H1 (cell line): ENCODE data around the gene SRPRA. TPM values are rescaled to one million over a fixed set of nuclear protein-coding genes. Genes with fewer than 3 reads are reported as not detected.
A peak's percentile ranks its signal among the peaks of the same experiment; 100 is the strongest.

Experiments
- CTCF ChIA-PET: fragments of 300-600 bp; sonication (Branson Sonifier 250); formaldehyde crosslinking; loops from one replicate; lab custom pipeline; 2021; ENCODE audit not compliant: partially characterized antibody; lab: Charles Lee
- POLR2A ChIA-PET: fragments of 300-600 bp; sonication (Branson Sonifier 250); formaldehyde crosslinking; loops from one replicate; lab custom pipeline; 2021; ENCODE audit warnings: inconsistent platforms; ENCODE audit not compliant: partially characterized antibody; lab: Charles Lee
- DNase-seq, 2 experiments: peaks; one replicate each; pipeline versions ENCODE4 v3.0.0 to v3.0.0-alpha.2; 2010 to 2022; ENCODE audit warnings: low spot score in 2 of 2, low read depth in 1 of 2, mixed read lengths in 1 of 2
- FAIRE-seq: peaks from 2 replicates; lab custom pipeline; 2011; peaks lifted over from hg19 to GRCh38; lab: Jason Lieb, UNC
- H2AFZ ChIP-seq: 2 replicates; pipeline ENCODE4 v1.8.1; 2012; ENCODE audit warnings: low read length, inconsistent platforms
- H2AK5ac ChIP-seq: 2 replicates; pipeline ENCODE4 v1.6.1; 2013; ENCODE audit warnings: low read depth, low read length
- H2BK120ac ChIP-seq: replicated peaks from 2 replicates; pipeline ENCODE3; 2013; ENCODE audit warnings: low read depth, low read length, inconsistent platforms
- H2BK12ac ChIP-seq: 2 replicates; pipeline ENCODE4 v1.6.1; 2013; ENCODE audit warnings: low read depth, low read length
- H2BK15ac ChIP-seq: 2 replicates; pipeline ENCODE4 v1.6.1; 2013; ENCODE audit warnings: low read length
- H2BK20ac ChIP-seq: 2 replicates; pipeline ENCODE4 v1.6.1; 2013; ENCODE audit warnings: low read length
- H2BK5ac ChIP-seq: 2 replicates; pipeline ENCODE4 v1.6.1; 2013; ENCODE audit warnings: low read depth, low read length
- H3K14ac ChIP-seq: 2 replicates; pipeline ENCODE4 v1.6.1; 2013; ENCODE audit warnings: inconsistent platforms; ENCODE audit not compliant: insufficient read length
- H3K18ac ChIP-seq: 2 replicates; pipeline ENCODE4 v1.6.1; 2013; ENCODE audit warnings: low read length; ENCODE audit errors: extremely low read depth
- H3K23ac ChIP-seq: 2 replicates; pipeline ENCODE4 v1.6.1; 2013; ENCODE audit warnings: inconsistent platforms; ENCODE audit not compliant: insufficient read length
- H3K23me2 ChIP-seq: 2 replicates; pipeline ENCODE4 v1.6.1; 2013; ENCODE audit warnings: low read depth, low read length
- H3K27ac ChIP-seq: 2 replicates; pipeline ENCODE4 v1.6.1; 2011; ENCODE audit warnings: low read depth, low read length, inconsistent platforms
- H3K27me3 ChIP-seq, 4 experiments: replicated peaks in 1 of 4; 1 replicate in 1 of 4; 2 replicates in 3 of 4; pipeline versions ENCODE4 v1.6.1 to v1.8.1; 2011 to 2013; ENCODE audit warnings: low read length in 3 of 4, mild to moderate bottlenecking in 3 of 4, inconsistent platforms in 2 of 4, mixed read lengths in 2 of 4, moderate library complexity in 1 of 4; ENCODE audit not compliant: control insufficient read depth in 3 of 4, insufficient read depth in 3 of 4; ENCODE audit errors: extremely low read depth in 1 of 4
- H3K36me3 ChIP-seq, 4 experiments: 2 replicates each; pipeline versions ENCODE4 v1.6.1 to v1.8.1; 2011 to 2013; ENCODE audit warnings: mild to moderate bottlenecking in 4 of 4, low read length in 3 of 4, moderate library complexity in 2 of 4, control low read depth in 1 of 4, inconsistent platforms in 1 of 4; ENCODE audit not compliant: insufficient read depth in 4 of 4, control insufficient read depth in 2 of 4
- H3K4ac ChIP-seq: replicated peaks from 2 replicates; pipeline ENCODE3; 2013; ENCODE audit warnings: low read length, low read depth, mixed read lengths, inconsistent platforms; ENCODE audit not compliant: insufficient read length
- H3K4me1 ChIP-seq, 4 experiments: replicated peaks in 1 of 4; 1 replicate in 1 of 4; 2 replicates in 3 of 4; pipeline versions ENCODE4 v1.6.1 to v1.8.1; 2011 to 2013; ENCODE audit warnings: low read length in 3 of 4, inconsistent platforms in 2 of 4, mixed read lengths in 1 of 4; ENCODE audit not compliant: insufficient read depth in 4 of 4, control insufficient read depth in 3 of 4
- H3K4me2 ChIP-seq, 2 experiments: 2 replicates each; pipeline versions ENCODE4 v1.6.1 to v1.8.1; 2011 to 2013; ENCODE audit warnings: low read depth in 2 of 2, low read length in 2 of 2, control low read depth in 1 of 2, inconsistent platforms in 1 of 2, mild to moderate bottlenecking in 1 of 2; ENCODE audit not compliant: insufficient read depth in 1 of 2
- H3K4me3 ChIP-seq, 4 experiments: fragments of 200-600, 300-600 bp in 1 of 4; sonication (generic), shearing (Covaris generic), sonication (Bioruptor Twin) in 1 of 4; 2 replicates each; pipeline versions ENCODE4 v1.5.1 to v1.8.1; 2011 to 2016; ENCODE audit warnings: low read length in 4 of 4, low read depth in 3 of 4, control low read depth in 2 of 4, inconsistent platforms in 2 of 4, mild to moderate bottlenecking in 2 of 4, mixed read lengths in 1 of 4, moderate library complexity in 1 of 4; ENCODE audit not compliant: insufficient read depth in 2 of 4; ENCODE audit errors: extremely low read depth in 1 of 4
- H3K56ac ChIP-seq: replicated peaks from 2 replicates; pipeline ENCODE3; 2013; ENCODE audit warnings: low read depth, mild to moderate bottlenecking, mixed read lengths, low read length, inconsistent platforms; ENCODE audit not compliant: insufficient read length
- H3K79me1 ChIP-seq: 2 replicates; pipeline ENCODE4 v1.6.1; 2013; ENCODE audit warnings: low read depth, low read length, control low read depth
- H3K79me2 ChIP-seq, 2 experiments: 2 replicates each; pipeline versions ENCODE4 v1.6.1 to v1.8.1; 2012 to 2013; ENCODE audit warnings: low read length in 2 of 2, mild to moderate bottlenecking in 2 of 2, inconsistent platforms in 1 of 2; ENCODE audit not compliant: insufficient read depth in 2 of 2, control insufficient read depth in 1 of 2
- H3K9ac ChIP-seq, 4 experiments: replicated peaks in 1 of 4; 1 replicate in 1 of 4; 2 replicates in 3 of 4; pipeline versions ENCODE4 v1.6.1 to v1.8.1; 2011 to 2013; ENCODE audit warnings: low read depth in 3 of 4, low read length in 3 of 4, control low read depth in 2 of 4, mild to moderate bottlenecking in 2 of 4, moderate library complexity in 2 of 4, inconsistent platforms in 1 of 4; ENCODE audit errors: extremely low read depth in 1 of 4
- H3K9me3 ChIP-seq, 2 experiments: 2 replicates each; pipeline versions ENCODE4 v1.6.1 to v1.8.1; 2012 to 2013; ENCODE audit warnings: mild to moderate bottlenecking in 2 of 2, moderate library complexity in 2 of 2, control low read depth in 1 of 2, inconsistent platforms in 1 of 2, low read depth in 1 of 2, low read length in 1 of 2, mixed read lengths in 1 of 2; ENCODE audit not compliant: insufficient read depth in 2 of 2
- H4K20me1 ChIP-seq, 2 experiments: replicated peaks in 1 of 2; 2 replicates each; pipeline versions ENCODE3 to v1.8.1; 2011 to 2013; ENCODE audit warnings: inconsistent platforms in 2 of 2, low read length in 2 of 2, mild to moderate bottlenecking in 1 of 2; ENCODE audit not compliant: insufficient read depth in 2 of 2, control insufficient read depth in 1 of 2
- H4K5ac ChIP-seq: 2 replicates; pipeline ENCODE4 v1.6.1; 2013; ENCODE audit warnings: low read length, low read depth, mixed read lengths, inconsistent platforms; ENCODE audit not compliant: insufficient read length
- H4K8ac ChIP-seq: 2 replicates; pipeline ENCODE4 v1.8.0; 2013; ENCODE audit warnings: mild to moderate bottlenecking, moderate library complexity, low read length, inconsistent platforms; ENCODE audit not compliant: insufficient read depth; ENCODE audit errors: extremely low read depth
- H4K91ac ChIP-seq: replicated peaks from 2 replicates; pipeline ENCODE3; 2013; ENCODE audit warnings: low read length, mixed read lengths, inconsistent platforms; ENCODE audit not compliant: insufficient read length
- ASH2L ChIP-seq: fragments of 200-600, 300-600 bp; sonication (generic); IDR thresholded peaks from one replicate; pipeline ENCODE4 v1.7.1; 2017; ENCODE audit warnings: low read length
- HDAC2 ChIP-seq, 2 experiments: fragments of 300-600 bp in 1 of 2; sonication (generic) in 1 of 2; IDR thresholded peaks; 2 replicates each; pipeline ENCODE4 v1.6.1; 2011 to 2012; ENCODE audit warnings: low read depth in 2 of 2, low read length in 2 of 2, mild to moderate bottlenecking in 2 of 2, moderate library complexity in 2 of 2, borderline replicate concordance in 1 of 2, inconsistent platforms in 1 of 2
- HDAC6 ChIP-seq: IDR thresholded peaks from one replicate; pipeline ENCODE4 v1.7.1; 2012; ENCODE audit warnings: low read depth, mild to moderate bottlenecking, inconsistent platforms, low read length, moderate library complexity
- TBP ChIP-seq: IDR thresholded peaks from 2 replicates; pipeline ENCODE4 v1.6.1; 2011; ENCODE audit warnings: low read depth, low read length, improper control_type of control experiment
- WGBS, 2 experiments: shearing (Covaris generic) in 1 of 2; methylation state at CpG; one replicate each; pipeline versions ENCODE4 v1.1.6 to v1.1.7; 2013 to 2015; ENCODE audit warnings: low lambda C conversion rate in 2 of 2, mixed read lengths in 2 of 2, inconsistent platforms in 1 of 2, low coverage in 1 of 2, missing lambda C conversion rate in 1 of 2; ENCODE audit not compliant: insufficient replicate concordance in 2 of 2, insufficient coverage in 1 of 2, insufficient read length in 1 of 2; ENCODE audit errors: extremely low coverage in 1 of 2, missing lambda C conversion rate in 1 of 2; 5-methylcytosine and 5-hydroxymethylcytosine counted together
- polyA plus RNA-seq, 7 experiments: library from polyadenylated mRNA; depleted of rRNA in 3 of 7; stranded (reverse) in 5 of 7; unstranded in 2 of 7; fragments of >200 nt in 5 of 7; fragments of 200-250 nt in 2 of 7; gene quantifications; 1 replicate in 5 of 7; 2 replicates in 1 of 7; 4 replicates in 1 of 7; pipeline versions ENCODE4 v1.2.1 to v1.2.3, GENCODE V29; 2011 to 2013; ENCODE audit warnings: missing spikeins in 2 of 7, mixed read lengths in 2 of 7
- total RNA-seq: library from RNA; stranded (reverse); fragmentation: NEBNext Ultra II Directional; extraction: Animal tissue kit (Norgen Biotek cat#: 25700); gene quantifications from 2 replicates; pipeline ENCODE4 v1.2.1, GENCODE V29; 2021

SRPRA gene
- total and polyA plus RNA-seq, 2 of the 8 experiments (the other 6 are each of a cell fraction or from before 2014, with no cell fraction given): 57.6 to 62.0 TPM

GRCh38 chr11:126282361-126282735 is 13.7 kb upstream of the SRPRA start:
- Histone ChIP-seq H3K4me3 (peak overlapping the region; percentile 46 to 91 (median 83)), H3K27me3 (peaks cover 0 to 5% (median 2%) of the 10 kb centered on the region in 4 experiments; a peak in 4 of 7 replicates), H3K27ac (no peak overlapping the region), H2BK12ac (0 out of 2 replicates have a peak overlapping the region, but pooled peaks have one; percentile 71), H2BK5ac (no peak overlapping the region), H3K23ac (no peak overlapping the region), H3K18ac (peak overlapping the region; percentile 85; the same call in 1 of the 2 replicates), H3K4ac (no peak overlapping the region), H3K9ac (peak overlapping the region in 1 of 4 experiments; percentile 49; a peak in 2 of 7 replicates), H2BK120ac (no peak overlapping the region), H3K56ac (no peak overlapping the region), H3K79me2 (no peaks in the 10 kb centered on the region), H4K5ac (no peak overlapping the region), H3K4me2 (peak overlapping the region; percentile 80 to 94), H3K4me1 (peaks cover 0 to 6% (median 4%) of the 10 kb centered on the region in 4 experiments; a peak in 4 of 7 replicates), H2AFZ (peak overlapping the region; percentile 93), H3K9me3 (no peaks in the 10 kb centered on the region), H3K23me2 (peaks cover 13% of the 10 kb centered on the region), H2AK5ac (no peak overlapping the region), H3K36me3 (peaks cover 2 to 6% (median 4%) of the 10 kb centered on the region in 4 experiments; a peak in 6 of 8 replicates), H3K79me1 (peaks cover 2% of the 10 kb centered on the region; the same call in 1 of the 2 replicates), H2BK20ac (no peak overlapping the region), H2BK15ac (no peak overlapping the region), H4K91ac (no peak overlapping the region), H4K8ac (peak overlapping the region; percentile 62), H4K20me1 (no peaks in the 10 kb centered on the region), H3K14ac (no peak overlapping the region)
- DNase-seq (peak in 1 of 2 experiments; percentile 64), FAIRE-seq (no peak)
- WGBS, 2 experiments: 14% methylated on average over 10 of the region's 15 CpGs; no CpG with 5 or more reads in 1 of the 2 experiments
- ChIA-PET POLR2A (interaction anchor here (0.6 to 4.6 kb wide), 15 partner anchors 8 to 1094 kb away, joined by 3 to 75 read pairs (median 3); partner anchors contain the start of genes DCPS, FAM118B, FOXRED1 and RPUSD4), CTCF (interaction anchor here (0.9 to 1.6 kb wide), 2 partner anchors 11 to 89 kb away, joined by 3 read pairs; no protein-coding TSS in a partner anchor)
- TF ChIP-seq HDAC6 (no peak), ASH2L (peak; percentile 22), HDAC2 (IDR thresholded peaks at IDR 0.05; ENCODE audit: borderline replicate concordance in 1 of 2, low read depth in 2 of 2, low read length in 2 of 2) (no peak), TBP (no peak)
